H9 (cell line): ENCODE data around the gene NEDD4. TPM values are rescaled to one million over a fixed set of nuclear protein-coding genes. Genes with fewer than 3 reads are reported as not detected.

Experiments
- DNase-seq: peaks from one replicate; pipeline ENCODE4 v3.0.0-alpha.2; 2017
- H2AFZ ChIP-seq: one replicate; pipeline ENCODE4 v1.6.1; 2013; ENCODE audit warnings: mild to moderate bottlenecking, low read length, control low read depth, moderate library complexity
- H2AK5ac ChIP-seq: 2 replicates; pipeline ENCODE4 v1.6.1; 2013; ENCODE audit warnings: low read length, control low read depth, mixed read lengths; ENCODE audit not compliant: insufficient read length
- H2BK120ac ChIP-seq: one replicate; pipeline ENCODE4 v1.6.1; 2013; ENCODE audit warnings: low read depth, mild to moderate bottlenecking, low read length, control low read depth, inconsistent platforms; ENCODE audit not compliant: poor library complexity, severe bottlenecking
- H2BK12ac ChIP-seq: 2 replicates; pipeline ENCODE4 v1.6.1; 2013; ENCODE audit warnings: low read length, control low read depth, mixed read lengths, low read depth; ENCODE audit not compliant: insufficient read length
- H2BK15ac ChIP-seq: 2 replicates; pipeline ENCODE4 v1.6.1; 2013; ENCODE audit warnings: low read depth, low read length, control low read depth
- H2BK20ac ChIP-seq: one replicate; pipeline ENCODE4 v1.6.1; 2013; ENCODE audit warnings: low read depth, mild to moderate bottlenecking, low read length, control low read depth, inconsistent platforms; ENCODE audit not compliant: poor library complexity, severe bottlenecking
- H2BK5ac ChIP-seq: 2 replicates; pipeline ENCODE4 v1.6.1; 2013; ENCODE audit warnings: low read length, control low read depth, mixed read lengths; ENCODE audit not compliant: insufficient read length
- H3K14ac ChIP-seq: 2 replicates; pipeline ENCODE4 v1.6.1; 2013; ENCODE audit warnings: low read length, control low read depth; ENCODE audit not compliant: insufficient read depth
- H3K18ac ChIP-seq: 2 replicates; pipeline ENCODE4 v1.6.1; 2013; ENCODE audit warnings: low read depth, mild to moderate bottlenecking, mixed read lengths, low read length, control low read depth; ENCODE audit not compliant: insufficient read length
- H3K23ac ChIP-seq: 2 replicates; pipeline ENCODE4 v1.6.1; 2013; ENCODE audit warnings: low read length, control low read depth, mixed read lengths, low read depth; ENCODE audit not compliant: insufficient read length
- H3K23me2 ChIP-seq: 2 replicates; pipeline ENCODE4 v1.6.1; 2013; ENCODE audit warnings: low read depth, mild to moderate bottlenecking, mixed read lengths, low read length, control low read depth; ENCODE audit not compliant: insufficient read length, poor library complexity, severe bottlenecking
- H3K27ac ChIP-seq: 2 replicates; pipeline ENCODE4 v1.5.1; 2013; ENCODE audit warnings: low read length, control low read depth, mixed read lengths, low read depth; ENCODE audit not compliant: insufficient read length
- H3K27me3 ChIP-seq: 2 replicates; pipeline ENCODE4 v1.6.1; 2013; ENCODE audit warnings: low read length, control low read depth, inconsistent platforms; ENCODE audit not compliant: insufficient read depth
- H3K4ac ChIP-seq: 2 replicates; pipeline ENCODE4 v1.6.1; 2013; ENCODE audit warnings: low read depth, mild to moderate bottlenecking, control low read depth, inconsistent platforms, low read length, moderate library complexity
- H3K4me1 ChIP-seq: 2 replicates; pipeline ENCODE4 v1.6.1; 2013; ENCODE audit warnings: low read length, control low read depth, inconsistent platforms; ENCODE audit not compliant: insufficient read depth
- H3K4me2 ChIP-seq: 2 replicates; pipeline ENCODE4 v1.6.1; 2013; ENCODE audit warnings: low read length, control low read depth, mixed read lengths; ENCODE audit not compliant: insufficient read length, insufficient read depth
- H3K56ac ChIP-seq: 2 replicates; pipeline ENCODE4 v1.6.1; 2013; ENCODE audit warnings: low read depth, mild to moderate bottlenecking, mixed read lengths, low read length, control low read depth; ENCODE audit not compliant: insufficient read length
- H3K79me1 ChIP-seq: 2 replicates; pipeline ENCODE4 v1.6.1; 2013; ENCODE audit warnings: low read depth, mild to moderate bottlenecking, moderate library complexity, low read length, control low read depth, inconsistent platforms; ENCODE audit not compliant: insufficient read depth, poor library complexity, severe bottlenecking
- H3K79me2 ChIP-seq: 2 replicates; pipeline ENCODE4 v1.6.1; 2013; ENCODE audit warnings: low read length, control low read depth, inconsistent platforms; ENCODE audit not compliant: insufficient read depth
- H3K9ac ChIP-seq: 2 replicates; pipeline ENCODE4 v1.6.1; 2013; ENCODE audit warnings: low read length, control low read depth, mixed read lengths; ENCODE audit not compliant: insufficient read length; ENCODE audit errors: extremely low read depth
- H3K9me3 ChIP-seq: one replicate; pipeline ENCODE4 v1.6.1; 2013; ENCODE audit warnings: low read depth, low read length, inconsistent platforms; ENCODE audit not compliant: control insufficient read depth
- H3T11ph ChIP-seq: one replicate; pipeline ENCODE4 v1.6.1; 2013; ENCODE audit warnings: mild to moderate bottlenecking, low read length, control low read depth, inconsistent platforms
- H4K20me1 ChIP-seq: one replicate; pipeline ENCODE4 v1.6.1; 2013; ENCODE audit not compliant: control insufficient read depth, insufficient read length, insufficient read depth
- H4K5ac ChIP-seq: 2 replicates; pipeline ENCODE4 v1.6.1; 2013; ENCODE audit warnings: low read depth, mild to moderate bottlenecking, mixed read lengths, low read length, control low read depth; ENCODE audit not compliant: insufficient read length
- H4K8ac ChIP-seq: replicated peaks from 2 replicates; pipeline ENCODE4 v1.6.1; 2013; ENCODE audit warnings: low read length, control low read depth, mixed read lengths, low read depth; ENCODE audit not compliant: insufficient read length
- H4K91ac ChIP-seq: 2 replicates; pipeline ENCODE4 v1.6.1; 2013; ENCODE audit warnings: low read depth, mild to moderate bottlenecking, moderate library complexity, mixed read lengths, low read length, control low read depth; ENCODE audit not compliant: insufficient read length
- H3K27ac Mint-ChIP-seq, 3 experiments: 2 replicates in 2 of 3; 3 replicates in 1 of 3; pipeline ENCODE4 v1.8.0; 2020 to 2021; ENCODE audit warnings: mixed read lengths in 3 of 3, mild to moderate bottlenecking in 1 of 3, moderate library complexity in 1 of 3
- H3K27me3 Mint-ChIP-seq: 2 replicates; pipeline ENCODE4 v1.8.0; 2021; ENCODE audit warnings: low read depth, mild to moderate bottlenecking, moderate library complexity, mixed read lengths
- H3K36me3 Mint-ChIP-seq, 3 experiments: 2 replicates in 2 of 3; 3 replicates in 1 of 3; pipeline ENCODE4 v1.8.0; 2020 to 2021; ENCODE audit warnings: low read depth in 3 of 3, mixed read lengths in 3 of 3; ENCODE audit not compliant: insufficient read depth in 1 of 3
- H3K4me1 Mint-ChIP-seq, 2 experiments: 2 replicates each; pipeline ENCODE4 v1.8.0; 2020; ENCODE audit warnings: mixed read lengths in 2 of 2
- H3K4me3 Mint-ChIP-seq, 2 experiments: 2 replicates in 1 of 2; 3 replicates in 1 of 2; pipeline ENCODE4 v1.8.0; 2020 to 2021; ENCODE audit warnings: mild to moderate bottlenecking in 2 of 2, mixed read lengths in 2 of 2, moderate library complexity in 1 of 2
- H3K9me3 Mint-ChIP-seq, 2 experiments: 2 replicates in 1 of 2; 3 replicates in 1 of 2; pipeline ENCODE4 v1.8.0; 2020; ENCODE audit warnings: mild to moderate bottlenecking in 2 of 2, mixed read lengths in 2 of 2, moderate library complexity in 1 of 2
- total RNA-seq: library from RNA; stranded (reverse); gene quantifications from 2 replicates; pipeline ENCODE4 v1.2.1, GENCODE V29; 2021
- TF ChIP-seq, protein P1 (sequence below): fragments of 200-600 bp; sonication (generic); conservative IDR thresholded peaks from 3 replicates; pipeline ENCODE4 v1.8.0; 2021; ENCODE audit warnings: antibody characterized with exemption, mild to moderate bottlenecking

The NEDD4 gene
- total RNA-seq, 1 experiment from 2014 or later: 9.6 TPM

DNA sequence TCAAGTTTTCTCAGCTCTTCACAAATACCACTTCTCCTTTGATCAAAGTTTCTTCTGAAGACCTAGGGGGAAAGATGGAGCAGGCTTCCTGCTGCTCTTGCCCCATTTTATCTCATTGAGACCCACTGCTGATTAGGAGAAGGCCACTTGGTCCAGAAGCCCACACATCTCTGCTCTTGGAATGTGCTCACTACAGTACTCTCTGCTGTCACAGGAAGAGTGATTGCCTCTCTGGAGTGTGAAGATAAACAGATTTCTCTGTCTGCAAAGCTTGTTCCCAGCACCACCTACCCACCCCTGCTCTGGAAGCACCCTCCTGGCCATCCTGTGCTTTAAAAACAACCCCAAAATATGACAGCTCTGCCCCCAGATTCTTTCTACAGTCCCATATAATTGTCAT lies 209.1 kb downstream of the NEDD4 start:
- Histone ChIP-seq H2BK15ac (no peak overlapping the region), H3K27me3 (no peaks in the 10 kb centered on the region), H3K4me1 (no peaks in the 10 kb centered on the region; the same call in 1 of the 2 replicates), H4K91ac (no peak overlapping the region), H3K9me3 (no peaks in the 10 kb centered on the region), H2AK5ac (no peak overlapping the region), H3K9ac (no peak overlapping the region), H3K23ac (no peak overlapping the region), H3K56ac (no peak overlapping the region), H3K4ac (no peak overlapping the region), H2BK12ac (no peak overlapping the region), H3T11ph (no peak overlapping the region), H3K14ac (no peak overlapping the region), H3K18ac (no peak overlapping the region), H4K5ac (no peak overlapping the region), H2BK20ac (no peak overlapping the region), H2BK120ac (no peak overlapping the region), H2AFZ (no peak overlapping the region), H3K79me1 (no peaks in the 10 kb centered on the region), H2BK5ac (no peak overlapping the region), H3K4me2 (no peak overlapping the region), H3K23me2 (no peaks in the 10 kb centered on the region), H3K27ac (no peak overlapping the region), H4K20me1 (no peaks in the 10 kb centered on the region), H3K79me2 (no peaks in the 10 kb centered on the region), H4K8ac (no peak overlapping the region)
- DNase-seq: no peak
- Mint-ChIP-seq H3K4me3 (no peak overlapping the region), H3K27me3 (peaks cover 12% of the 10 kb centered on the region), H3K36me3 (peaks cover 0 to 12% (median 2%) of the 10 kb centered on the region in 3 experiments; a peak in 2 of 7 replicates), H3K9me3 (peaks cover 2 to 8% of the 10 kb centered on the region in 2 experiments; a peak in 3 of 5 replicates), H3K27ac (no peak overlapping the region), H3K4me1 (peaks cover 23 to 43% of the 10 kb centered on the region in 2 experiments)
- TF ChIP-seq, protein P1, sequence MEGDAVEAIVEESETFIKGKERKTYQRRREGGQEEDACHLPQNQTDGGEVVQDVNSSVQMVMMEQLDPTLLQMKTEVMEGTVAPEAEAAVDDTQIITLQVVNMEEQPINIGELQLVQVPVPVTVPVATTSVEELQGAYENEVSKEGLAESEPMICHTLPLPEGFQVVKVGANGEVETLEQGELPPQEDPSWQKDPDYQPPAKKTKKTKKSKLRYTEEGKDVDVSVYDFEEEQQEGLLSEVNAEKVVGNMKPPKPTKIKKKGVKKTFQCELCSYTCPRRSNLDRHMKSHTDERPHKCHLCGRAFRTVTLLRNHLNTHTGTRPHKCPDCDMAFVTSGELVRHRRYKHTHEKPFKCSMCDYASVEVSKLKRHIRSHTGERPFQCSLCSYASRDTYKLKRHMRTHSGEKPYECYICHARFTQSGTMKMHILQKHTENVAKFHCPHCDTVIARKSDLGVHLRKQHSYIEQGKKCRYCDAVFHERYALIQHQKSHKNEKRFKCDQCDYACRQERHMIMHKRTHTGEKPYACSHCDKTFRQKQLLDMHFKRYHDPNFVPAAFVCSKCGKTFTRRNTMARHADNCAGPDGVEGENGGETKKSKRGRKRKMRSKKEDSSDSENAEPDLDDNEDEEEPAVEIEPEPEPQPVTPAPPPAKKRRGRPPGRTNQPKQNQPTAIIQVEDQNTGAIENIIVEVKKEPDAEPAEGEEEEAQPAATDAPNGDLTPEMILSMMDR: no peak
